Right renal pelvis (tissue), 4 donors: Measurements from ENCODE around the gene ID1. TPM values are rescaled to one million over a fixed set of nuclear protein-coding genes. Genes with fewer than 3 reads are reported as not detected.
A peak's percentile ranks its signal among the peaks of the same experiment; 100 is the strongest.
"Not testable (repeated sequence)": the region's sequence is repeated elsewhere in the genome, so short reads cannot be mapped to it uniquely, and the experiment has no call there.

Experiments
- DNase-seq, 4 donors: peaks; one replicate each; pipeline ENCODE4 v3.0.0-alpha.2; 2013; ENCODE audit warnings: low read depth in 4 of 4, low spot score in 3 of 4, missing footprints in 1 of 4
- polyA plus RNA-seq, 4 donors: library from polyadenylated mRNA; unstranded; fragments of 120-200 nt; gene quantifications; one replicate each; pipeline ENCODE4 v1.2.1, GENCODE V29; 2013; ENCODE audit not compliant: insufficient read length in 4 of 4

ID1 gene
- polyA plus RNA-seq, 4 donors: 166 to 231 (median 190) TPM

DNA sequence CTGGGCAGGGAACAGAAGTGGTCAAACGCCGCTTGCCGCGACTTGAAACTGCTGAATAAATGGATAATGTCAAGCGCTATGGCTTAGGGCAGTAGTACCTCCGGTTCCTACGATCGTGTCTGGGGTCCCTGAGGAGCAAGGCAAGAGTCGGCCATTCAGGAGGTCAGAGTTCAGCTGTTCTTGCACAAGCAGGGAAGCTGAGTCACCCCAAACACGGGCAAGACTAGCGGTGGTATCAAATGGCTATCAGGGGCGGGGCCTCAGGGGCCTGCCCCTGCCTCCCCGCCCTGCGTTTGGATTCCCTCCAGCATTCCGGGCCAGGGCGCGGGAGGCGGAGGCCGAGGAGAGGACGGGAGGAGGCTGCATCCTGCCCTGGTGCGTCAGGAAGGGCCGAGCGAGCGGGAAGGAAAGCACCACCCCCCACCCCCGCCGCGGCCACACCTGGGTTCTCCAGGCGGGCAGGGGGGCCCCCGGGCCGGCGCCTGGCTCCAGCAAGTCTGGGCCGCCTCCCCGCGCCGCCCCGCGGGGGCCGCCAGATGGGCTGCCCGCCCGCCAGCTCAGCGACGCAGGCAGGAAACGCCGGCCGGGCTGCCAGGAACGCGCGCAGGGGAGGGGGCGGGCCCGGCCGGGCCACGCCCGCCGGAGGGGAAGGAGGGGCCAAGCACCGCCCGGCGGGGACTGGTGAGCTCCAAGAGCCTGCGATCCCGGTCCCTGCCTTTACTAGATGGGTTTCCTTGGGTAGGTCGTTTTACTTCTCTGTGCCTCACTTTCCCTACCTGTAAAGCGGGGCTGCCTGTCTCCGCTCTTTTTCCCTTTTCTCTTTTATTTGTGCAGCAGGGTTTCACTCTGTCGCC lies 32.2 kb upstream of the ID1 start:
- DNase-seq: peak; percentile 87 to 92 (median 90)

DNA sequence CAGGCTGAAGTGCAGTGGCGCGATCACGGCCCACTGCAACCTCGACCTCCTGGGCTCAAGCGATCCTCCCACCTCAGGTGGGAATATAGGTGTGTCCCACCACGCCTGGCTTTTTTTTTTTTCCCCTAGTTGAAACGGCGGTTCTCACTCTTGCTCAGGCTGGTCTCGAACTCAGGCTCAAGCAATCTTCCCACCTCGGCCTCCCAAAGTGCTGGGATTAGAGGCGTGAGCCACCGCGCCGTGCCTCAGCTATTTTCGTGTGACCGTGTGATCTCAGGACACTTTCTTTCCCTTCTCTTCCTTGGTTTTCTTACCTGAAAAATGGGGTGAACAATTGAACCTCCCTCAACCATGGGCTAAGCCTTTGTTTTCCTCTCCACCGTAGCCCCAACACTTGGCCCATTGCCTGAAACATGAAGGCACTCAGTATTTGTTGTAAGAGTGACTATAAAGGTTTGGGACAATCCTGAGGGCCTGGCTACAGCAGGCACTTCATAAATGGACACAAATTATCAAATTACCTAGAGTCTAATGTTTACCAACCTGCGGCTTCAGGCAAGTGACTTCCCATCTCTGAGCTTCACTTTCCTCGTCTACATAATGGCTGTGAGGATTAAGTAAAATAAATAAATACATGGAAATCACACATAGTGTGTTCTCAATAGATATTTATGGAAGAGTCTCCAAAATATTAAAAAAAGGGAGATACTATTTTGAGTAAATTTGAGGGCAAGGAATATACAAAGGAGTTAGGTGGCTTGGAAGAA lies 31.4 kb upstream of the ID1 start:
- no peak for DNase-seq

DNA sequence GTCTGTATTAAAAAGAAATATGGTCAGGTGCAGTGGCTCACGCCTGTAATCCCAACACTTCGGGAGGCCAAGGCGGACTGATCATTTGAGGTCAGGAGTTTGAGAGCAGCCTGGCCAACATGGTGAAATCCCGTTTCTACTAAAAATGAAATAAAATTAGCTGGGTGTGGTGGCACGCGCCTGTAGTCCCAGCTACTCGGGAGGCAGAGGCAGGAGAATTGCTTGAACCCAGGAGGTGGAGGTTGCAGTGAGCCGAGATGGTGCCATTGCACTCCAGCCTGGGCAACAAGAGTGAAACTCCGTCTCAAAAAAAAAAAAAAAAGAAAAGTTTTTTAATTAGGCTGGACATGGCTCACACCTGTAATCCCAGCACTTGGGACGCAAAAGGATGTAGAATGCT lies 30.1 kb upstream of the ID1 start:
- not testable (repeated sequence) for DNase-seq

DNA sequence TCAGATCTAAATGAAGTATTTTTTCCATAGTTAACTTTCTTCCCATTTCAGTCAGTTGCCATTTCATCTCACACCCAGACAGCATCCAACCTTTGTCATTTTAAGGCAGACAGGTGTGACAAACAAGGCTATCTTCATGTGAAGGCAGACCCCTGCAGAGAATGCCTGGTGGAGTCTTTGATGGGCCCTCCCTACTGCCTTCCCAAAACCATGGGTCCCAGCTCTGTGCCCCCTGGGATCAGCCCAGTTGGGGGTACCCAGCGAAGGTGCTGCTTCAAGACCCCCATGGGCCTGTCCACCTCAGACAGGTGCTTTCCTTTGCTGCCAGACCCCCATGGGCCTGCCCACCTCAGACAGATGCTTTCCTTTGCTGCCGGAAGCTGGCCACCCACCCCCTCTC lies 28.3 kb upstream of the ID1 start:
- no peak for DNase-seq

DNA sequence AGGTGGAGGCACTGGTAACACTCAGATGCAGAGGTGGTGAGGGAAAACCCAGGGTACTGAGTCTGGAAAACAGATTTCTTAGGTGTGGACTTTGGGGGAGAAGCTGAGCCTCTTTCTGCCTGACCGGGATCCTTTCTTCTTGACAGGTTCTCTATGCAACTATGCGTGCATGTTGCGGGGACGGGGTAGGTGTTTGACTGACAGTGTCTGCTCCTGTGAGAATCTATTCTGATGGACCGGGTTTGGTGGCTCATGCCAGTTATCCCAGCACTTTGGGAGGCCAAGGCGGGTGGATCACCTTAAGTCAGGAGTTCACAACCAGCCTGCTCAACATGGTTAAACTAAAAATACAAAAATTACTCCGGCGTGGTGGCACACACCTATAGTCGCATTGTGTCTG lies 27.9 kb upstream of the ID1 start:
- DNase-seq: no peak

DNA sequence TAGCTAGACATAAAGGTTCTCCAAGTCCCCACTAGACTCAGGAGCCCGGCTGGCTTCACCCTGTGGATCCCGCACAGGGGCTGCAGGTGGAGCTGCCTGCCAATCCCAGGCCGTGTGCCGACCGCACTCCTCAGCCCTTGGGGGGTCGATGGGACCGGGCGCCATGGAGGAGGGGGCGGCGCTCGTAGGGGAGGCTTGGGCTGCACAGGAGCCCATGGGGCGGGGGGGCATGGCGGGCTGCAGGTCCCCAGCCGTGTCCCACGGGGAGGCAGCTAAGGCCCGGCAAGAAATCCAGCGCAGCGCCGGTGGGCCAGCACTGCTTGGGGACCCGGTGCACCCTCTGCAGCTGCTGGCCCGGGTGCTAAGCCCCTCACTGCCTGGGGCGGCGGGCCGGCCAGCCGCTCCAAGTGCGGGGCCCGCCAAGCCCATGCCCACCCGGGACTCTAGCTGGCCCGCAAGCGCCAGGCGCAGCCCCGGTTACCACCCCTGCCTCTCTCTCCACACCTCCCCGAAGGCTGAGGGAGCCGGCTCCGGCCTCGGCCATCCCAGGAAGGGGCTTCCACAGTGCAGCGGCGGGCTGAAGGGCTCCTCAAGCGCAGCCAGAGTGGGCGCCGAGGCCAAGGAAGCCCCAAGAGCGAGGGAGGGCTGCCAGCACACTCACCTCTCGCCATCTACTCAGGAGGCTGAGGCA lies 26.5 kb upstream of the ID1 start:
- no peak for DNase-seq

DNA sequence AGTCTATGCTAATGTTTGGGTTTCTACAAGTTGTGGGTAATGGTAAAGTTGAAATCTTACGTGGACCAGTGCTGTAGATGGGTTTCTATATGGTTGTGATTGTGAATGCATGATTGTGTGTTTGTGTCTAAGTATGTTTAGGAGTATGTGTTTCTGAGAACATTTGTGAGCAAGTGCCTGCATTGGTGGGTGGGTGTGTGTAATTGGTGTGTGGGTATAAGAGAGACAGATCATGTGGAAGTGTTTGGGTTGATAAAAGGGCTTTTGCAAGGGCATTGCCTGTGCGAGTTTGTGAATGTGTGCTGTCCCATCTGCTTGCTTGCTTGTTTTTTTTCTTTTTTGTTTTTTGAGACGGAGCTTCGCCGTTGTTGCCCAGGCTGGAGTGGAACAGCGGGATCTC lies 25.8 kb upstream of the ID1 start:
- no peak for DNase-seq

DNA sequence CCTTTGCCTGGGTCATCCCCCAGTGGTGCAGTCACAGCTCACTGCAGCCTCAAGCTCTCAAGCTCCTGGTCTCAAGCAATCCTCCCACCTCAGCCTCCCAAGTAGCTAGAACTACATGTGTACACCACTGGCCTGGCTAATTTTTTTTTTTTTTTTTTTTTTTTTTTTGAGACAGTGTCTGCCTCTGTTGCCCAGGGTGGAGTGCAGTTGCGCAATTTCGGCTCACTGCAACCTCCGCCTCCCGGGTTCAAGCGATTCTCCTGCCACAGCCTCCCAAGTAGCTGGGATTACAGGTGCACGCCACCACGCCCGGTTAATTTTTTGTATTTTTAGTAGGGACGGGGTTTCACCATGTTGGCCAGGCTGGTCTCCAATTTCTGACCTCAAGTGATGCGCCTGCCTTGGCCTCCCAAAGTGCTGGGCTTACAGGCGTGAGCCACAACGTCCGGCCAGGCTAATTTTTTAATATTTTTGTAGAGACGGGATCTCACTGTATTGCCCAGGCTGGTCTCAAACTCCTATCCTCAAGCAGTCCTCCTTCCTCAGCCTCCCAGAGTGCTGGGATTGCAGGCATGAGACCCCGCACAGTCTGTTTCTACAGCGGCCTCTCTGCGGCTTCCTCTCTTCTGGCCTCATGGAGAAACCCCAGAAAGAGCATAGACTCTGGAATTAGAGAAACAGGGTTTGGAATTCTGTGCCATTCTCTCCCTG lies 25.0 kb upstream of the ID1 start:
- not testable (repeated sequence) for DNase-seq

DNA sequence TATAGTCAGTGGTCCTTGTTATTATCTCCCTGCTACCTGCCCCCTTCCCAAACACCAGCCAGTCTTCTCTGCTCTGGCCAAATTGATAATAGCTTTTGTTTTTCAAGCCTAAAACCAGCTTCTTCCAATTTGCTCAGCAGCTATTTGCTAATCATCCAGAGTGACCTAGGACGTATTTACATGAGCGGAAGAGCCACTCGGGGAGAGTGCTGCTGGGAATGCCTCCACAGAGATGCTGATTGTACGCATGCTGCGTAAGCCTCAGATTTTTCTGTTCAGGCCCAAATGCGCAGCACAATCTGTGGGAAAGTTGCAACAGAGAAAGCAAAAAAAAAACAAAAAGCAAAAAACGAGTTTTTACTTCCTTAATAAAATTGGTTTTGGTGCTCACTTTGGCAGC lies 24.4 kb upstream of the ID1 start:
- DNase-seq: no peak

DNA sequence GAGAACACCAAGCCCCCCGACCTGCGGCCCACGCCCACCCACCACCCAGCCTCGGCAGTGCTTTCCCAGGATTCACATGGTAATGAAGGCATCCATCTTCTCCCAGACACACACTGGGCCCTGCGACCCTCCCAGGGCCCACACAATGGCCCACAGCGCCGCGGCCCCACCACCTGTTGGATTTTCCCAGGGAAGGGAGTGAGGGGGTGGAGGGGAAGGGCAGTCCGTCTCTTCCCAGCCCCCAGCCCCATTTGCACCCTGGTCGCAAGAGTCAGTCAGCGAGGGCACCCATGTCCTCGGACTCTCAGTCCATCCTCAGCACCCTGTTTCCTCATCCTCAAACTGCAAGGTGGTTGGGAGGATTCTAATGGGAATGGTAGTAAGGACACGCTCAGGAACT lies 23.7 kb upstream of the ID1 start:
- no peak for DNase-seq

DNA sequence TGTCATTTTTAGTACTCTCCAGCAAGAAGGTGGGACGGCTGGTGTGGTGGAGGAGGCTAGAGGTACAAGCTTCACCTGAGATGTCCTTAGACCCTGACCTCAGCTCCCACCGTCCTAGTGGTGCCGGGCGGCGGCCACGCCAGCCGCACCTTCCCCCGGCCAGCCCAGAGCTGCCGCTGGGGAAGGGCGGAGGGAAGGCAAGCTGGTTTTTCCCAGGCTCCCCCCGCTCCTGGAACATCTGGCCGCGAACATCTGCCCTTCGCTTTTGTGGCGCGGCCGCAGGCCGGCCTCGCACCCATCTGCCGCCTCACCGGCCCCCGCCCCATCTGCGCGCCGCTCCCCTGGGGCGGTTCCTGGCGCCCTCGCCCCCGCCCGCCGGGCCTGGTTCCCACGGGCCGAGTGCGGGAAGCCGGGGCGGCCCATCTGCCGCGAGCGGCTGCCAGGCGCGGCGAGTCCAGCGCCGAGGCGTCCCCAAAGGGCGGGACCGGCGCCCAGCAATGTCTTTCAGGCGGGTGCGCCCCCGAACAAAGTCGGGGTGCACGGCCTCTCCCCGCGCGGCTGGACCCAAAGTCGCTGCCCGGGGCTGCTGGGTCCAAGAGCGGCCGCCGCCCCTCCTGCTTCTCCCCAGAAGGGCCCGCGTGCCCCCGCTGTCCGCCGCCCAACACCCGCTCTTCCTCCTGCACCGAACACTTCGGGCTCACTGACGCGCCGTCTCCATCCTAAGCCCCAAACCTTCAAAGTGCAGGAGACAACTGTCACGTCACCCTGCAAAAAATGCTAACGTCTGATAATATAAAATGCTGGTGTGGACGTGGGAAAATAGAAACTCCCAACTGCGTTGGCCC lies 17.3 kb upstream of the ID1 start:
- no peak for DNase-seq

DNA sequence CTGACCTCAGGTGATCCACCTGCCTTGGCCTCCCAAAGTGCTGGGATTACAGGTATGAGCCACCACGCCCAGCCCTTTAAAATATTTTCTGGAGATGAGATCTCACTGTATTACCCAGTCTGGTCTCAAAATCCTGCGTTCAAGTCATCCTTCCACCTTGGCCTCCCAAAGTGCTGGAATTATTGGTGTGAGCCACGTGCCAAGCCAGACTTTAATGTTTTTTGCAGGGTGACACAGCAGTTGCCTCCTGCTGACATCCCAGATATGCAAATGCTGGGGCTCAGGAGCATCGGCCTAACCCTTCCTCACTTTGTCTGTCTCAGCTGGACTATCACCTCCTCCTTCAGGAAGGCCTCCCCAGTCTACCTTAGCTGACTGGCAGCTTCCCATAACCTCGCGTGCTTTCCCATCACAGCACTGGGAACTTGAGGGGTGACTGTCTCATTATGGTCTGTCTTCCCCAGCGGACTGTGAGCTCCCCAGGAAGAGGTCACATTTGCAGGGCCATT lies 14.3 kb upstream of the ID1 start:
- DNase-seq: no peak

DNA sequence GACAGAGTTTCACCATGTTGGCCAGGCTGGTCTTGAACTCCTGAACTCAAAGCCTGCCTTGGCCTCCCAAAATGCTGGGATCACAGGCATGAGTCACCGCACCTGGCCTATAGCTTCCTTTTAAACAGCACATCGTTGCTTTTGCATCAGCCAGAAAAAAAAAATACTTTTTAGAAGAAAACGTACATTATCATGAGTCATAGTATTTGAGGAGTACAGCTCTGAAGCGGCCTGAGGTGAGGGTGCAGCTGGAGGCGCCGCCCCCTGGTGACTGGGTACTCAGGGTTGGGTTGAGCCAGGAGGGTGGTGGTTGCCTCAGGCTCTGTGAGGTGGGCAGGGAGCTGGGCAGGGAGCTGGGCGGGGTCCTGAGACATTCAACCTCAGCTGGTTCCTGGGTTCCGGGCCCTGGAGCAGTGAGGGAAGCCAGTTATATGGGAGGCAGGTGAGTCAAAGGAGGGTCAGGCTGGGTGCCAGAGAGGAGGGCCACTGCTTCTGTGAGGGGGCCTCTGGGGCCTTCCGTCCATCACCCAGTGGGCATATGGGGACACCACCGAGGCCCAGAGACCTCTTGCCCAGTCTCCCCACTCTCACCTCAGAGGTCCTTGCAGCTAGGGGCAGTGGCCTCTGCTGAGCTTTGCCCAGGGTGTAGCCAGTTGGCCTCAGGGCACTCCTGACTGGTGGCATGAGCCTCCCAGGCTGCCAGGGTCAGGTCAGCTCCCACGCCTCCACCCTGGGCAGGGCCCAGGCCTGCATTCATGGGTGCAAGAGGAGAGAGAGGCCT lies 11.7 kb upstream of the ID1 start:
- DNase-seq: no peak

DNA sequence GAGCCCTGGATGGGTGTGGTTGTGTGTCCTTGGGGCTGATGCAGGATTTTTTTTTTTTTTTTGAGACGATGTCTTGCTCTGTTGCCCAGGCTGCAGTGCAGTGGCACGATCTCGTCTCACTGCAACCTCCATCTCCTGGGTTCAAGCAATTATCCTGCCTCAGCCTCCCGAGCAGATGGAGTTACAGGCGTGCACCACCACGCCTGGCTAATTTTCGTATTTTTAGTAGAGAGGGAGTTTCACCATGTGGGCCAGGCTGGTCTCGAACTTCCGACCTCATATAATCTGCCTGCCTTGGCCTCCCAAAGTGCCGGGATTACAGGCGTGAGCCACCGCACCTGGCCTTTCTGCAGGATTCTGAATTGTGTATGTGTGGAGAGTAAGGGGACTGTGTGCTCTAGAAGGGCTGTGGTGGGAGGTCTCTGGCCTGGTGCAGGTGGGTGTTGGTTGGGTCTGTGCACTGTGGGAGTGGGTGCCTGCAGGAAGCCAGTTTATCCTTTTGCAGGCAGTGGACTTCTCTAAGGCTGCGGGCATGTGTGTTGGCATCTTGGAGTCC lies 11.0 kb upstream of the ID1 start:
- no peak for DNase-seq

DNA sequence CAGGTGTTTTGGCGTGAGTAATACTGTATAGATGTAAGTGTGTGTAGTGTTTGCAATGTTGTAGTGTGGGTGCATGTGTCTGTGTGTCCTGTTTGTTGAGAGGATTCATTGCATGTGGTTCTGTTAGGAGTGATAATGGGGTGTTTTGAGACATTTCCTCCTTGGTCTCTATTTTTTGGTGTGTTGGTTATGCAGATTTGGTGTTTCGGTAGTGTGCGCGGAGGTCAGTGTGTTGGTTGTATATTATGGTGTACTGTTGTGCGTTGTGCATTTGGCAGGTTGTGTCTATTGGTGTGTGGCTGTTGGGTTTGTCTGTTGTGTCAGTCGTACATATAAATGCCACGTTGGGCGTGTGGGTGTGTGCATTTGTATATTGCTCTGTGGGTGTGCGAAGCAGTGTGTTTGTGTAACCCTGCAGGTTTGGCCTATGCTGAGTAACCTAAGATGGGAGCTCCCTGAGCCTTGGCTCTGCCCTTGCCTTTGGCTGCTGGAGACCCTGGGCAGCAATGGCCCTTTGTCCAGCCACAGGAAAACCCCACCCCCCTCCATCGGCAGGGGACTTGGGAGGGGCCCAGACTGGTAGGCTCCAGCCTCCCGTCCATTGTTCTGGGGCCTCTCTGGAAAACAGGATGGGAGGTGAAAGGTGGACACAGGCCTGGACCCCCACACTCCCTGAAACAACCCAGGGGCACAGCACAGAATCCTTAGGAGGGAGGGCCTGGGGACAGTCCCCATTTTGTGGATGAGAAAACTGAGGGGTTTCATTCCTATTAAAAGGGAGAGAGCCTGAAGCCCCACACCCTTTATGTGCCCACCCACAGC lies 10.3 kb upstream of the ID1 start:
- DNase-seq: no peak

DNA sequence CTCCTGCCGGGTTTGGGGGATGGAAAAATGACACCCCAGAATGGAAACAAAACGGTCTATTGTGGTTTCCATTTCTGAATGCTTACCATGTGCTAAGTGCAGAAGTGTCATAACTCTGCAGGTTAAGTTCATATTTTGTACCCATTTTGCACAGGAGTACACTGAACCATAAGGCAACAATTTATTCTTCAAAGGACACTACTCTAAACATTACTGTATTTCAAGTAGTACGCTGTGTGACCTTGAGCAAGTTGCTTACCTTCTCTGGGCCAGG lies 9.8 kb upstream of the ID1 start:
- no peak for DNase-seq

DNA sequence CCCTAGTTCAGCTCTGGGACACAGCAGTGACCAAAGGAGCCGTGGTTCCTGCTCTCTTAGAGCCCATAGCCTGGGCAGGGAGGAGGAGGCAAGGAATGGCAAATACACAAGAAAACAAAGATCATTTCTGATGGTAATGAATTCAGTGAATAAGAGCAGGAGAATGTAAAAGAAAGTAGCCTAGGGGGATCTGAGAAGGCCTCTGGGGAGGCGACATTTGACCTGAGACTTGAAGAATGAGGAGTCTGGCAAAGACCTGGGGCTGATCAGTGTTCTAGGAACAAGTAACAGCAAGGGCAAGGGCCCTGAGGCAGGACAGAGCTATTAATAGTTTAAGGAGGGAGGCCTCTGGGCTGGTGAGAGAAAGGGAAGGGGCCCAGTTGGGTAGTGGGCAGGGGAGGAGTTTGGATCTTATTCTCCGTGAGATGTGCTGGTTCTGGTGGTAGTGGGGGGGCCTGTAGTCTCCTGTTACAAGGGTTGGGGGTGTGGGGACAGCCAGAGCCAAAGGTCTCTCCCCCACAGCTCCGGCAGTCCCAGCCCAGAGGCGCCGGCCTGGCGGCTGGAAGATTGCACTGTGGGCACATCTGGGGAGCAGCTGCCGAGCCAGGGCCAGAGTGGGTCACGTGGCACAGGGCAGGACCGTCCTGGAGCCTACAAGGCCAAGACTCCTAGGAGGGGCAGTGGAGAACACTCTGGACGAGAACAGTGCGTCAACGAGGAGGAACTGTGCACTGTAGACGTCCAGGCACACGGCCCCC lies 9.3 kb upstream of the ID1 start:
- no peak for DNase-seq

DNA sequence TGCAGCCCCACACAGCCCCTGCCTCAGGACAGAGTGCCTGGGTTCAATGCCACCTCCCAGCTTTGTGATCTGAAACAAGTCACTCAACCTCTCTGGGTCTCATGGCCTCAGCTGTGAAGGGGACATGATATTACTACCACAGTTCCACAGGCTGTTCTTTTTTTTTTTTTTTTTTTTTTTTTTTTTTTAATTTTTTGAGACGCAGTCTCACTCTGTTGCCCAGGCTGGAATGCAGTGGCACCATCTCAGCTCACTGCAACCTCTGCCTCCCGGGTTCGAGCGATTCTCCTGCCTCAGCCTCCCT lies 8.7 kb upstream of the ID1 start:
- not testable (repeated sequence) for DNase-seq
